ENCODE results near the gene PRPF40A.
A peak's percentile ranks its signal among the peaks of the same experiment; 100 is the strongest.
"Not testable (repeated sequence)": the region's sequence is repeated elsewhere in the genome, so short reads cannot be mapped to it uniquely, and the experiment has no call there.

Gene PRPF40A

DNA sequence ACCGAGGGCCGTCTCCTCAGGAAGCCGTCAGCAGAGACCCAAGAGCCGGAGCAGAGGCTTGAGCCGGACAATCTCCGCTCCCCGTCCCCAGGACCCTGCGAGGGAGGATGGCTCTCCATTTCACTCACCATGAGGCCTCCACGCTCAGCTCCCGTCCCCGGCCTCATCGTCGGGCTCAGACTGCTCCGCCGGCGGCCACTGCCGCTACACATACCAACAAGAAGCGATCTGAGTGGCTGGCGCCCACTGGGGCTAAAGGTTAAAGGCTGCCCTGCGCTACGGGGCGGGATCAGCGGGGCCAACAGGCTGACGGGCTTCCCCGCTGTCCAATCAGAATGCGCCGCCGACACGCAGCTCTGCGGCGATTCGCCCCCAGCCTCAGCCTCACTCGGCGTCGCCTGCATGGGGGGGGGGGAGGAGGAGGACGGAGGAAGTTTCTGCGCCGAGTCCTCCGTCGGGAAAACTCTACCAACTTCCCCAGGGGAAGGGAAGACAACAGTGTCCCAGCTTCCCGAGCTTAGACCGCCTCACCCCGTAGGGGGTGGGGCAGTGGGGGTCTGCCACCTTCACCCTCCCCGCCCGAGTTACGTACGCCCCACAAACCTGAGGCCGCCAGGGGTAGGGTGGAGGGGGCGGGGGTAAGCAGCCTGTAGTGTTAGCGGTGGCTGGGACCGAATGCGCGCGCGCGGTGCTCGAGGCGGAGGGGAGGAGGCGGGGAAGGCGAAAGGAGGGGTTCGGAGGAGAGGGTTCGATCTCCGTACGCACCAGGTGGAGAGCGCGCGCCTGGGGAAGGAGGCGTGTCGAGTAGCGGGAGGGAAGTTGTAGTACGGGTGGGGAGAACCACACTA lies at the start of gene PRPF40A:
PRPF40A (minus strand) TSS at position 234 of the 848 bp plus-strand sequence; CDS start at position 212, 22 bp downstream.
- peak; percentile 85 to 99 (median 97) for DNase-seq

DNA sequence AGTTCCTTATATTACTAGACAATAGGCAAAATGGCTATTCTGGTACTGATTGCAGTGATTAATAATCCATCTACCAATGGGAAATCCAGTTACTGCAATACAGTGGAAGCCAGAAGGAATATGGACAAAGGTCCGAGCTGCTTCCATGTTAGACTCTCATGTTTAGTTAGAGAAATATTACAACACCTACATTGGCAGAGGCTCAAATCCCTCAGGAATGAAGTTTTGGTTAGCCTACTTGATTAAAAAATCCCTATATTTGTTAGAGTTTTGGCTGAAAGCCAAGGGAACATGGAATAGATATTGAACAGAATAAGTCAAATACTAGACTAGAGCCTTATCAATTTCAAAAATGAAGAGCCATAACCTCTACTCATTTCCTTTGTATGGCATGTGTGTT lies 49.7 kb upstream of the PRPF40A start:
- no peak for DNase-seq

DNA sequence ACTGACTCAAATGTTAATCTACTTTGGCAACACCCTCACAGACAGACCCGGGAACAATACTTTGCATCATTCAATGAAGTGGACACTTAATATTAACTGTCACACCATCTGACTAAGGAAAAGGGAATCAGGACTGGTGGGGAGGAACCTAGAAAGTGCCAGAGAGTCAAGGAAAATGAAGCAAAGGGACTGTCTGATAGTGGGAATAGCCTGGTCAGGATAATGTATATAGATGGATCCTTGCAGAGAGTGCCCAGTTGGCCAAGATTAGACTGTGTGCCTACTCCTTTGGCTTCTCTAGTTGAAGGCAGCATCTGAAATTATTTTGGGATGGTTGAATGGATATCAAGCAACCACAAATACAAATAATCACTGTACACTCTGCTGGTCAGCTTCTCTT lies 46.4 kb upstream of the PRPF40A start:
- no peak for DNase-seq

DNA sequence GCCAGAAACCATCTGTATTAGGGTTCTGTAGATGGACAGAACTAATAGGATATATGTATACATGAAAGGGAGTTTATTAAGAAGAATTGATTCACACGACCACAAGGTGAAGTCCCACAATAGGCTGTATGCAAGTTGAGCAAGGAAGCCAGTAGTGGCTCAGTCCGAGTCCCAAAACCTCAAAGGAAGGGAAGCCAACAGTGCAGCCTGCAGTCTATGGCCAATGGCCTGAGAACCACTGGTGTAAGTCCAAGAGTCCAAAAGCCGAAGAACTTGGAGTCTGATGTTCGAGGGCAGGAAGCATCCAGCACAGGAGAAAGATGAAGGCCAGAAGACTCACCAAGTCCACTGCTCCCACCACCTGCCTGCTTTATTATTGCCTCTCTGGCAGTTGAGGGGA lies 45.9 kb upstream of the PRPF40A start:
- not testable (repeated sequence) for DNase-seq

DNA sequence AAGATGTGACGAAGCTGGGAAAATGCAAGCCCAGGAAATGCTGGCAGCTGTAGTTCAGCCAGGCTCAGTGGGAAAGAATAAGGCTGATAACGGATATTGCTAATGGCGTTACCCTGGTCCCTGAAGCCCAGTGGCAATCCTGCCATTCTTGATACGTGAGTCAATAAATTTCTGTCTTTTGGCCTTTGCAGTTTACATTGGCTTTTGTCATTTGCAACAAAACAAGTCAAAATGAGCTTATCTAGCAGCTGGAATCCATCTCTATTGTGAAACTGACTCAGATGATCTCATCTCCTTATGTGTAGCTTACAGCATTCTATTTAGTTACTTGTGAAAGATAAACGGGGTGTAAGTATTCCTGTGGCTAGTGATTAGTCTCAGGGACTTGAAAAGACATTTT lies 44.9 kb upstream of the PRPF40A start:
- DNase-seq, result no peak

DNA sequence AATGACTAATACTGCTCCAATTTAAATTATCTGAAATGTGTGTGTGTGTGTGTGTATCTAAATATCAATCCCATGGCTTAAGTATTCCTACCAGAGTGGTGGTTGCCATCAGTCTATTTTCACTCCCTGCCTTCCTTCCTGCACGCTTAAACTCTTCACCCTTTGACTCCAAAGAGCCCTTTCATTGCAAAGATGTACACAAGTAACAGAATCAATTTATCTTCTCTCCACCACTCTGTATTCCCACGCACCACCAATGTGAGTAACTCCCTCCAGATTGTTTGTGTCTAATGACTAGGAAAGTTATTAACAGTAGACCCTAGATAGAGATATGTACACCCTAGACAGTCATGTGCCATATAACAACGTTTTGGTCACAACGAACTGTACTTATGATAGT lies 44.0 kb upstream of the PRPF40A start:
- DNase-seq, result no peak

DNA sequence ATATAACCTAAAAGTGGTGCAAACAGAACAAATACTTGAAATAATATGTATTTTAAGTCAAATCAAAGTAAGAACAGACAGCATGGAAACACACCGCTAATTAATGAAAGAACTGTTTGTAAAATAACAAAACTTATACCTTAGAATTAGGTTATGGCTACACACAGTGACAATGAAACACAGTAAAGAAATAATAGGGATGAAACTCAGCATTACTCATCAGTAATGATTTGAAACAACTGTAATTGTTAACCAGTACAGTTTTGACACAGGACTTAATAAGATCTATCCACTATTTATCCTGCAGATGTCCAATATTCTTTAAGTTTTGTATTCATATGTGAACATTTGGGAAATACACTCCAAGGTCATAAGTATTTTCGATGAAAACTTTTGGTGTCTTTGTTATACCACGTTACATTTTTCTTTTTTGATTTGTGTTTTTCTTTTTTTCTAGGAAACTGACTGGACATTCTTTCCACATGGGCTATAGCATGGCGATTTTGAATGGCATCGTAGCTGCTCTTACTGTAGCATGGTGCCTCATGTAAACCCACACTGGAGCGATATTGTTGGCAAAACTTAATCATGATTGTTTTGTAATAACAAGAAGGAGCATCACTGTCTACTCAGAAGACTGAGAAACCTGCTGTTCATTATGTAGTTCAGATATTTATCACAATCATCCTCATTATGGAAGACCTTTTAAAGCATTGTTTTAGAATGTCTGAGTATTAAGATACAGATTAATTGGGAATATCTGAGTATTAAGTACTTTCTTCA lies 42.2 kb upstream of the PRPF40A start:
- no peak for DNase-seq

DNA sequence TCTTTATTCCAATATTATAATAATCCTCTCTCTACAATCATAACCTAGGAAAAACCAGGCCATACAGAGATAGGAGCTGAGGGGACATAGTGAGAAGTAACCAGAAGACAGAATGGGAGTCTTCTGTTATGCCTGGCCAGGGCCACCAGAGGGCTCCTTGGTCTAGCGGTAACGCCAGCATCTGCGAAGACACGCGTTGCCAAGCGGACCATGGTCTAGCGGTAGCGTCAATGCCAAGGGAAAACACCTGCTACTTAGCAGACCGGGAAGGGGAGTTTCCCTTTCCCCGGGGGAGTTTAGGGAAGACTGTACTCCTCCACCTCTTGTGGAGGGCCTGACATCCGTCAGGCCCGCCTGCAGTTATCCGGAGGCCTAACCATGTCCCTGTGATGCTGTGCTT lies 37.8 kb upstream of the PRPF40A start:
- DNase-seq, result peak in 1 of 51 donors; percentile 1

DNA sequence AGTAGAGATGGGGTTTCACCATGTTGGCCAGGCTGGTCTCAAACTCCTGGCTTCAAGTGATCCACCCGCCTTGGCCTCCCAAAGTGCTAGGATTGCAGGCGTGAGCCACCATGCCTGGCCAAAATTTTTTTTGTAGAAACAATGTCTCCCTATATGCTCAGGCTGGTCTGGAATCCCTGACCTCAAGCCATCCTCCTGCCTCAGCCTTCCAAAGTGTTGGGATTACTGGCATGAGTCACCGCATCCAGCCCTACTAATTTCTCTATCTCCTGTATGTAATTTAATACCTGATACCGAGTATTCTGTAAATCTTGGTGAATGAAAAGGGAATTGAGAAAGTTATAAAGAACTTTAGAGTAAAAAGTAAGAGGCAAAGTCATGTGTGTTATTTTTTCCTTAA lies 30.5 kb upstream of the PRPF40A start:
- DNase-seq, result not testable (repeated sequence)

DNA sequence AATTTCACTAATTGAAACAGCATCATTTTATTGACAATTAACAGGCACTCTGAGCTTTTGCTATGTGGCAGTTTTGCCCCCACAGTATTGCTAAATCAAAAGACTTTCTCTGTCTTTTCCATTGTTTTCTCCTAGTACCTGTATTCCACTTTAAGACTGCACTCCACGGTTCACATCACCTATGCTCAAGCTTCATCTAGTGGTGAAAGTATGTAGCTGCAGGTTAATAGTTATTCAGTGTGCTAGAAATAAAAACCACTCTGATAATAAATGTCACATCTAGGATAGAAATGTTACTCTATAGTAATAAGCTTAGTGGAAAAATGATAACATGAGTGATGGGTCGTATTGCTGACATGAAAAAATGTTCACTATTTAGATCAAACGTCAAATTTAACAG lies 25.7 kb upstream of the PRPF40A start:
- DNase-seq, result no peak

DNA sequence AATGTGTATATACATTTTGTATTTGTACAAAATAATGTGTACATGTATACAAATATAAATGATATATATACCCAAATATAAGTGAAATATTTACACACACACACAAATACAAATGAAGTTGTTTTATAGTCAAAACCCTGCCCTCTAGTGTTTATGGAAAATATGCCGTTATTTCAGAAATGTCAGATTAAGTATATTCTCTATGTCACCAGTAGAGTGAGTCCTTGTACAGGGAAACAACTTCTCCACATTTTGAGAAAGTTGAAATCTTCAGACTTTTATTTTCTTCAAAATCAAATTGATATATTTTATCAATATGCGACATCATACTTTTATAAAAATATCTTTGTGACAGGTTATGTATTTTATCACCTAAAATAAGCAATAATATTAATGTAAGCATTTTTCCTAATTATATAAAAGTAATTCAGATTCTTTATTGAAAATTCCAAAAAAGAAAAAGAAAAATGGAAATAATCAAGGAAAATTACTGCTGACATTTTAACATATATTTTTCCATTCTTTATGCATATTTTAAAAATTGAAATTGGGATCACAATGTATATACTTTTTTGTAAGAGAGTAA lies 23.6 kb upstream of the PRPF40A start:
- peak in 1 of 51 donors; percentile 43 for DNase-seq

DNA sequence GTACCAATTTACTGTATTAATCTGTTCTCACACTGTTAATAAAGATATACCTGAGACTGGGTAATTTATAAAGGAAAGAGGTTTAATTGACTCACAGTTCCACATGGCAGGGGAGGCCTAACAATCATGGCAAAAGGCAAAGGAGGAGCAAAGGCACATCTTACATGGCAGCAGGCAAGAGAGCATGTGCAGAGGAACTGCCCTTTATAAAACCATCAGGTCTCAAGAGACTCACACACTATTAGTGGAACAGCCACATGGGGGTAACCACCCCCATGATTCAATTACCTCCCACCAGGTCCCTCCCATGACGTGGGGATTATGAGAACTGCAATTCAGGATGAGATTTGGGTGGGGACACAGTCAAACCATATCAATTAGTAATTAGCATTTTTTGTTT lies 22.4 kb upstream of the PRPF40A start:
- DNase-seq, result not testable (repeated sequence)

DNA sequence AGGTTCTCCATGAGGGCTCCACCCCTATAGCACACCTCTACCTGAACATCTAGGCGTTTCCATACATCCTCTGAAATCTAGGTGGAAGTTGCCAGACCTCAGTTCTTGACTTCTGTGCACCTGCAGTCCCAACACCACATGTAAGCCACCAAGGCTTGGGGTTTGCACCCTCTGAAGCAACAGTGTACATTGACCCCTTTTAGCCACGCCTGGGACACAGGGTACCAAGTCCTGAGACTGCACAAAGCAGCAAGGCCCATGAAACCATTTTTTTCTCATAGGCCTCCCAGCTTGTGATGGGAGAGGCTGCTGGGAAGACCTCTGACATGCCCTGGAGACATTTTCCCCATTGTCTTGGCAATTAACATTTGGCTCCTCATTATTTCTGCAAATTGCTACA lies 21.2 kb upstream of the PRPF40A start:
- no peak for DNase-seq

DNA sequence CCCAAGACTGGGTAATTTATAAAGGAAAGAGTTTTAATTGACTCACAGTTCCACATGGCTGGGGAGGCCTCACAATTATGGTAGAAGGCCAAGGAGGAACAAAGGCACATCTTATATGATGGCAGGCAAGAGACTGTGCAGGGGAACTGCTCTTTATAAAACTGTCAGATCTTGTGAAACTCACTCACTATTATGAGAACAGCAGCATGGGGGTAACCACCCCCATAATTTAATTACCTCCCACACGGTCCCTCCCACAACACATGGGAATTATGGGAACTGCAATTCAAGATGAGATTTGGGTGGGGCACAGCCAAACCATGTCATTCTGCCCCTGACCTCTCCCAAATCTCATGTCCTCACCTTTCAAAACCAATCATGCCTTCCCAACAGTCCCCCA lies 20.2 kb upstream of the PRPF40A start:
- not testable (repeated sequence) for DNase-seq

DNA sequence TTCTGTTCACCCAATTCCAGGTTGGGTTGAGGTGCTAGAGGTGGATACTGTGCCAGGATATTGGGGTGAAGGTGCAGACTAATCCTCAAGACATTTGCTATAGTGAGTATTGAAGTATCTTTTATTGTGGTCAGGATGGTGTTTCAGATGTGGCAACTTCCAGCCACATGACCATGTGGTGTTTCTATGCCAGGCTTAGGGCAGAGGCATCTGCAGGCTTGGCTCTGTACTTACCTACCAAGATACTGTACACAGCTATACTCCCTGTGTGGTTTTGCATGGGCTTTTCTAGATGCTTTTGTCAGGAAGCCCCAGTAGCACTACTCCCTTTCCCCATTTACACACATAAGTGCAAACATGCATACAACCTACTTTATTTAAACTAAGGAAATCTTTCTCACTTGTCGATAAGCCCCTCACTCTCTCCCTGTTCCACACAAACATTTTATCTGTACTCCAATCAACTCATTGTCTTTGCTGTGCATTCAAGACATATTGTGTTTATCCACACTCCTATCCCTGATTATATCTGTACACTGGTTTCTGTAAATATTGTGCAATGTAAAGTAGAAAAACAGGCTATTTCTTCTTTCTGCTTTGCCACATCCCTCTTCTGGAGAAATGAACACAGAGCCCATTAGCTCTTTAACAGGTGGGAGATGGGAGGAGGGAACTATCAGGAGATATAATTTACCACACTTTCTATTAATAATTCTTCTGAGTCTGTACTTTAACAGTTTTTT lies 13.5 kb upstream of the PRPF40A start:
- DNase-seq, result no peak

DNA sequence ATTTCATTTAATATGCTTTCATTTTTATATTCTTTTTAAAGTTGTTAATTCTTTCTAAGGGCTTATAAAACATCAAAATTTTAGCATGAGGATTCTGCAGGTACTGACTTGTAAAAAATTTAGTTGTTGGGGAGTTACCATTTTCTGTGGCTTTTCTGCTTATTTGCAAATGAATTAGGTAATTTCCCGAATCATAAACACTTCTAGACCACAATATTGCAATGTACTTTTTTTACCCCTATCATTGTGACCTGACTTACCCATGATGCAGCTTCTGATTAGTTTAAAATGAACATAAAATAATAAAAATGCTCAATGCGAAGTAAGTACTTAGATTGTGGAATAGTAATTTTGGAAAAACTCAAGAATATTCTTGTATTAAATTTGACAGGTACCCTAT lies 12.6 kb upstream of the PRPF40A start:
- no peak for DNase-seq

DNA sequence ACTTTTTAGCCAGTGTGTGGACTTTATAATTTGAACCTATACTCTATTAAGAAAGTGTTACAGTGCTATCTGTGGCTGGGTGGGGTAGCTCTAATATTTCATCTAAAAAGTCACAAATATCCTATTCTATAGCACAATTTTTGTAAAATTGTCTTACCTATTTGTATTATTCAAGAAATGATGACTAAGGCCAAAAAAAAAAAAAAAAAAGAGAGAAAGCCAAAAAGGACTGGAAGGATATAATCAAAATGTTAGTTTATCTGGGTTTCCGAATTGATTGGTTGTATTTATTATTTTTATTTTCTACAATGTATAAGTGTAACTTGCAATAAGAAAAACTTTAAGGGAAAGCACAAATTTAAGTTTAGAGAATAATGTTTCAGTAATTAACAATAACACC lies 6.7 kb upstream of the PRPF40A start:
- no peak for DNase-seq

DNA sequence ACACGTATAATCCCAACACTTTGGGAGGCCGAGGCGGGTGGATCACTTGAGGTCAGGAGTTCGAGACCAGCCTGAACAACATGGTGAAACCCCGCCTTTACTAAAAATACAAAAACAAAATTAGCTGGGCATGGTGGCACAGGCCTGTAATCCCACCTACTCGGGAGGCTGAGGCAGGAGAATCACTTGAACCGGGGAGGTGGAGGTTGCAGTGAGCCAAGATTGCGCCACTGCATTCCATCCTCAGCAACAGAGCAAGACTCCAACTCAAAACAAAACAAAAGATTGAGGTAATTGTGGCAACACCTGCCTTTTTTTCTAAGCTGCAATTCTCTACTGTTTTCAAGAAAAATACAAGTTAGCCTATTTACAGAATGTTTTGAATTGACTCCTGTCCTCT lies 5.4 kb upstream of the PRPF40A start:
- not testable (repeated sequence) for DNase-seq

DNA sequence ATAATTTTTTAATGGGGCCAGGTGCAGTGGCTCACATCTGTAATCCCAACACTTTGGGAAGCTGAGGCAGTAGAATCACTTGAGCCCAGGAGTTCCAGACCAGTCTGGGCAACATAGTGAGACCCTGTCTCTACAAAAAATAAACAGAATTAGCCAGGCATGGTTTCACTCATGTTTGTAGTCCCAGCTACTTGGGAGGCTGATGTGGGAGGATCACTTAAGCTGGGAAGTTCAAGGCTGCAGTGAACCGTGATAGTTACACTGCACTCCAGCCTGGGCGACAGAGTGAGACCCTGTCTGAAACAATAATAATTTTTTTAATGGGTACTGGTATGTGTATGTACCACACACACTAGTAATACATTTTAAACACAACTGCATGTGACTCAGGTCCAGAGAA lies 3.5 kb upstream of the PRPF40A start:
- DNase-seq, result no peak

DNA sequence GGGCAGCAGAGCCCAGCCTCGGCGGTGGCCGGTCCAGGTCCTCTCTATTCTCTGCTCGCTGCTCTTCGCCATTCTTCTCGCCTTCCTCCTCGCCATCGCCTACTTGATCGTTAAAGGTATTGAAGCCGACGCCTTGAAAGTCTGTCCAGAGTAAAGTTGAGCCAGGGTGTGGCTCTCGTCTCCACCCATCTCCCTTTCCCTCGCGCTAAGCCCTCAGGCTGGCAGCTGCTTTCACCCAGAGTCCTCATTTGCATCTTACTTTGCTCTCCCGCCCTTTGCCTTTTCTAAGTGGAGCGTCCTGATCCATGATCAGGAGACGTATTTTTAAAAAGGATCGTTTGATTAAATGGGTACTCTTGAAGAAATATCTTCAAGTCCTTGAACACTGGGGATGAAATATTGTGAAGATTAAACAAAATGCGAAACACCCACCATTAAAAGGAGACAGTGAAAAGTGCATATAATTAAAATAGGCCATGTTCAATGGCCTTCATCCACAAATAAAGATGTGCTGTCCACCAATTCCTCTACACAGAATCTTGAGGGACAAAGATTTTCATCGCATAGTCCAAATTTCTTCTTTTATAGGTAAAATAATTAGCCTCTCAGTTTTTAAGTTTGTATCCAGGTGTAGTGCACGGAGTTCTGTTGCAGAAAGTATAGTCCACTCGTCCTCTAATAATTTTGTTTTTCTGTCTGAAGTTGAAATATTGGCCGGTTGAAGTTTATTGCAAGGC lies 1.8 kb upstream of the PRPF40A start:
- peak in 1 of 51 donors; percentile 56 for DNase-seq

Measured in hypothalamus (tissue), 51 donors.